Cardiac fibroblast (primary cell): ENCODE measurements around the gene KCTD6.
A peak's percentile ranks its signal among the peaks of the same experiment; 100 is the strongest.

Experiments used
- DNase-seq, 2 donors: peaks; one replicate each; pipeline versions ENCODE4 v3.0.0 to v3.0.0-alpha.2; 2010; ENCODE audit warnings: low read depth in 2 of 2
- H3K4me3 ChIP-seq, 2 donors: replicated peaks in 1 of 2; 1 replicate in 1 of 2; 2 replicates in 1 of 2; pipeline ENCODE4 v1.5.1; 2011; ENCODE audit warnings: low read depth in 2 of 2, low read length in 2 of 2, mild to moderate bottlenecking in 2 of 2, moderate library complexity in 1 of 2
- CTCF ChIP-seq: IDR thresholded peaks from one replicate; pipeline ENCODE4 v1.5.1; 2011; ENCODE audit warnings: low read depth, mild to moderate bottlenecking, low read length, inconsistent platforms

The KCTD6 gene

DNA sequence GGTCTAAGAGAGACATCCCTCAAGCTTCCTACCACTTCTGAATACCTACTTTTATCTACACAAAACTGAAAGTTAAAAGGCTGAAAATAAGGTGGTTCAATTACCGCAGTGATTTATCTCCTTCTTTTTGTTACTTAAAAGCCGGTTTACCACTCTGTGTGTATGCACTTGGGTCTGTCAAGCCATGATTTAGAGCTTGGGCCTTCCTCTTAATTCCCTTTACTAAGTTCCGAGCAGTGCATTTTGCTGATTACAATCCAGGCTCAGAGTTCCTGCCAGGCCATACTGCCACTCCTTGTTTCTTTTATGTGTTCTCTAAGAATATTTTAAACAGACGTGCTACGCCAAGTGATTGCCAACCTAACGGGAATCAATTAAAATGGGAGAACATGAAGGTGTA, 16.5 kb downstream of the KCTD6 start:
- H3K4me3 ChIP-seq: no peak overlapping the region
- DNase-seq: no peak
- TF ChIP-seq CTCF: no peak

DNA sequence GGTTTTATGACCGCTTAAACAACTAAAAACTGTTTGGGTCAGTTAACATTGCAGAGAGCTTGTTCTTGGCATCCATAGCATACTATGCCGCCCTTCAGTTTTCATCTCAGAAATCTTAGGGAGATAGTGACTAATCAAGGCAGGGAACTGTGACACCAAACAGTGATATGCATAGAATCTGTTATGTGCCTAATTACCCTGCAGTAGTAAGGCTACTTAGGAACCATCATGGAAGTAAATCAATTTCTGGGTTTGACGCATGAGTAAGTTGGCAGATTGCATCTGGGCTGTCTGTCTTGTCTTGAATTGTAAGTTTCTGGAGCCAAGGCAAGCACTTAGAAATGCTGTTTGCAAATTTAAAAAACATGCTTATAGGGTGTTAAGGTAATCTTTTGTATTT, 22.5 kb downstream of the KCTD6 start:
- no peak overlapping the region for H3K4me3 ChIP-seq
- no peak for TF ChIP-seq CTCF
- no peak for DNase-seq

GRCh38 chr3:58518291-58518789, 26.4 kb downstream of the KCTD6 start:
- no peak overlapping the region for H3K4me3 ChIP-seq
- DNase-seq: no peak
- TF ChIP-seq CTCF: no peak

DNA sequence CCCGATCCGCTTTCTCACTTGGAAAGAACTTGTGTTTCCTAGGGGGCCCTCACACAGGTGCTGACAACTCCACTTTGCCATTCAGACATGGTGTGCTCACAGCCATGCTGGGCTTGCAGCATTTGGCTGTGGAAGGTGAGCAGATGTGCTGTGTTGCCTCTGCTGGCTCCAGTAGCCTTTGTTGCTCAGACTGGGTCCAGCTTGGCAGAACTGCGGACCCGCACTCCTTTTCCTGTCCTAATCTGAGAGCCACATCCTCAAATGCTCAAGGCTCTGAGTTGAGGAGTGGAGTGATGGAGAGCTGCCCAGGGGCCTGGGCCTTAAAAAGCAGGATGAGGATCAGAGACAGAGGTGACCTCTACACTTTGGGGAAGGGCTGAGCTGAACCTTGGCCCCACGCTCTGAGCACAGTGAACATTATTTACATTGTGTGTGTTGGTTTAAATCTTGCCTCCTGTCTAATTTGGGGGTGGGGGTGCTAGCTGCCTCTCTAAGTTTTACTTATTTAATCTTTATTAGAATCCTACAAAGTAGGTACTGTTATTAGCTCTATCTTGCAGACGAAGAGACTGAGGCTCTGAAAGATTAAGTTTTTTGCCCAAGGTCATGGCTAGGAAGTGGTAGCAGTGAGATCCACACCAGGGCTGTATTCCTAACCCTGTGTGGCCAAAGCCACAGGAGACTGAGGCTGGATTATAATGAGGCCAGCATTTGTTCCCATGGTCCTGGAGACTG, 27.9 kb downstream of the KCTD6 start:
- TF ChIP-seq CTCF: no peak
- no peak for DNase-seq
- no peak overlapping the region for H3K4me3 ChIP-seq

GRCh38 chr3:58520403-58521335, 28.8 kb downstream of the KCTD6 start:
- peak in 1 of 2 donors; percentile 14 for DNase-seq
- no peak overlapping the region for H3K4me3 ChIP-seq
- TF ChIP-seq CTCF: no peak

DNA sequence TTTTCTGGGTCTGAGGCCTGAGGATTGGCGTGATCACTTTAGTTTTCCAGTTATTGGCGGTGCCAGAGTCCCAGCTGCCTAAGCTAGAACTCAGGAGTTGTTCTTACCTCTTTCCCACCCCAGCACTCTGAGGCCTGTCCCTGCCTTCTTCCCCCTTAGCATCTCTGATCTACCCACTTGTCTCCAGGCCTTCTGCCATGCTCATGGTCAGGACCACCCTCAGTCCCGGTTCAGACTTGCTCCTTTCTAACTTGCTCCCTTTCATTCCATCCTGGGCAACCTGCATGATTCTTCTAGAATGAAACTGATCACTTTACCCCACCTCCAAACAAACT, 29.4 kb downstream of the KCTD6 start:
- H3K4me3 ChIP-seq: no peak overlapping the region
- DNase-seq: no peak
- no peak for TF ChIP-seq CTCF
